Mucosa of stomach (tissue), 1 donor: ENCODE data around the gene HNRNPUL2.
"Not testable (repeated sequence)": the region's sequence is repeated elsewhere in the genome, so short reads cannot be mapped to it uniquely, and the experiment has no call there.

ENCODE experiments used
- H3K27me3 ChIP-seq: one replicate; pipeline ENCODE4 v1.7.0; 2013; ENCODE audit warnings: mild to moderate bottlenecking, low read length; ENCODE audit not compliant: control insufficient read depth, insufficient read depth
- H3K36me3 ChIP-seq: one replicate; pipeline ENCODE4 v1.7.0; 2013; ENCODE audit warnings: low read length; ENCODE audit not compliant: control insufficient read depth, insufficient read depth
- H3K4me1 ChIP-seq: one replicate; pipeline ENCODE4 v1.7.0; 2013; ENCODE audit warnings: mild to moderate bottlenecking, low read length; ENCODE audit not compliant: control insufficient read depth, insufficient read depth
- H3K4me3 ChIP-seq: one replicate; pipeline ENCODE4 v1.7.0; 2013; ENCODE audit warnings: low read length
- H3K9ac ChIP-seq: one replicate; pipeline ENCODE4 v1.7.0; 2013; ENCODE audit warnings: mild to moderate bottlenecking, low read length, moderate library complexity
- H3K9me3 ChIP-seq: one replicate; pipeline ENCODE4 v1.7.0; 2013; ENCODE audit warnings: mild to moderate bottlenecking, low read length, moderate library complexity; ENCODE audit not compliant: control insufficient read depth
- donor health status: Pancreatic carcinoma.

The HNRNPUL2 gene

DNA sequence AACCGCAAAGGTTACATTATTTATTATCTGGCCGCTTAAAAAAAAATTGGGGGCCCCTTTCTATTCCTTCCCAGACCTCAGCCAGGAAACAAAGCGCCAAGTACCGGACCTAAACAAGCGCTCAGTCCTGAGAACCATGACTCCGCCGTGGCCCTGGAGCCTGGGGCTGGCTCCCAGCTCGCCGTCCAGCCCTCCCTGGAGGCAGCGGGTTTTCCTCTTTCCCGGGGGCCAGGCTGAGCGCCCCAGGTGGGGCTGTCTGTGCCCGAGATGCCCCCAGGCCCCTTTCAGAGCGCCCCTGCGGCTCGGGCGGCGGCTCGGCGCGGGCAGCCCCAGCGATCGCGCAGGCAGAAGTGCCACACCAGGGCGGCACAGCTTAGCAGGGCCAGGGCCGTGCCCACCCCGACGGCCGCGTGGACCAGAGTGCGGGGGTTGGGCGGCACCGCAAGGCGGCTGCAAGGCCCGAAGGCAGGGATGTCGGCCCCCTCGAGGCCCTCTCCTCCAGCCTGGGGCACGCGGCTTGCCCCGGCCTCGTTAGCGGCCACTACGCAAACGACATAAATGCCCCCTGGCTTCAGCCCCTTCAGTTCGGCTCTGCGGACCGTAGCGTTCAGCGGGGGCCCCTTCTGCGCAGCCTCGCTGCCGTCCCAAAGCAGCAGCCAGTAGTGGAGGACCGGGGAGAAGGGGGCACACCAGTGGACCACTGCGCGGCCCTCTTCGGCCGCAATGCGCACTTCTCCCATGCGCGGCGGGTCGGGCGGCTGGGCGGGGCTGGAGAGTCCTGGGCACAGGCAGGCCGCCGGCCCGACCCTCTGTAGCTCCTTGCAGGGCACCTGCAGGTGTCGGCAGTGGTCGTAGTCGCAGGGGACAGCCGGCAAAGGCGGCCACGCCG, 39.5 kb downstream of the HNRNPUL2 start:
- Histone ChIP-seq H3K9me3 (no peaks in the 10 kb centered on the region), H3K27me3 (peaks cover 15% of the 10 kb centered on the region), H3K4me3 (no peak overlapping the region), H3K36me3 (no peaks in the 10 kb centered on the region), H3K4me1 (peaks cover 12% of the 10 kb centered on the region), H3K9ac (peak overlapping the region; percentile 23)

DNA sequence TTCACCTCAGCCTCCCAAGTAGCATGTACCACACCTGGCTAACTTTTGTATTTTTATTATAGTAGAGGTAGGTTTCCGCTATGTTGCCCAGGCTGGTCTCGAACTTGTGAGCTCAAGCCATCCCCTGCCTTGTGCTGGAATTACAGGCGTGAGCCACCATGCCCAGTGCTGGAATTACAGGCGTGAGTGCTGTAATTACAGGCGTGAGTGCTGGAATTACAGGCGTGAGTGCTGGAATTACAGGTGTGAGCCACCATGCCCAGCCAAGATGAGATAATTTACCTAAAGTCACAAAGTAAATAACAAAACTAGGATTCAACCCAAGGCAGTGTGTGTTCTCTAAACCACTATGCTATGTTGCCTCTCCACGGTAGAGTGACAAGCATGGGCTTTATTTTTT, 44.7 kb downstream of the HNRNPUL2 start:
- no peaks in the 10 kb centered on the region for H3K9me3 ChIP-seq
- H3K4me1 ChIP-seq = peaks cover 7% of the 10 kb centered on the region
- peaks cover 3% of the 10 kb centered on the region for H3K27me3 ChIP-seq
- no peaks in the 10 kb centered on the region for H3K36me3 ChIP-seq
- no peak overlapping the region for H3K4me3 ChIP-seq
- H3K9ac ChIP-seq = no peak overlapping the region

DNA sequence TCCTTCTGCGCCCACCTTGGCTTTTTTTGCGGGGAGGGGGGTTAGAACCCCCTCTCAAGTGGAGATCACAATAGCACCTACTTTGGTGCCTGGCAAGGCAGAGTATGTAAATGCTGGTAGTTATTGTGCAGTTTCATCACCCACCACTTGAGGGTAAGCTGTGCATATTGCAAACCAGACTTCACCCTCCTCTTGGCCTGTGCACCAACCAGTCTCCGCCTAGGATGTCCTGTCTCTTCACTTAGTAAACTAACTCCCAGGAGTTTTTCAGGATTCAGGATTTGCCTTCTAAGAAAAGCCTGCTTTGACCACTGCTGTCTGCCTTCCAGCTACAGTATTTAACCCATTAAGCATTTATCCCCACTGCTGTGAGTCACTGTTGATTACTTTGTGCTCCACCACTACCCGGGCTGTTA, 46.4 kb downstream of the HNRNPUL2 start:
- Histone ChIP-seq H3K4me1 (peaks cover 7% of the 10 kb centered on the region), H3K9ac (no peak overlapping the region), H3K9me3 (no peaks in the 10 kb centered on the region), H3K27me3 (no peaks in the 10 kb centered on the region), H3K4me3 (no peak overlapping the region), H3K36me3 (no peaks in the 10 kb centered on the region)

DNA sequence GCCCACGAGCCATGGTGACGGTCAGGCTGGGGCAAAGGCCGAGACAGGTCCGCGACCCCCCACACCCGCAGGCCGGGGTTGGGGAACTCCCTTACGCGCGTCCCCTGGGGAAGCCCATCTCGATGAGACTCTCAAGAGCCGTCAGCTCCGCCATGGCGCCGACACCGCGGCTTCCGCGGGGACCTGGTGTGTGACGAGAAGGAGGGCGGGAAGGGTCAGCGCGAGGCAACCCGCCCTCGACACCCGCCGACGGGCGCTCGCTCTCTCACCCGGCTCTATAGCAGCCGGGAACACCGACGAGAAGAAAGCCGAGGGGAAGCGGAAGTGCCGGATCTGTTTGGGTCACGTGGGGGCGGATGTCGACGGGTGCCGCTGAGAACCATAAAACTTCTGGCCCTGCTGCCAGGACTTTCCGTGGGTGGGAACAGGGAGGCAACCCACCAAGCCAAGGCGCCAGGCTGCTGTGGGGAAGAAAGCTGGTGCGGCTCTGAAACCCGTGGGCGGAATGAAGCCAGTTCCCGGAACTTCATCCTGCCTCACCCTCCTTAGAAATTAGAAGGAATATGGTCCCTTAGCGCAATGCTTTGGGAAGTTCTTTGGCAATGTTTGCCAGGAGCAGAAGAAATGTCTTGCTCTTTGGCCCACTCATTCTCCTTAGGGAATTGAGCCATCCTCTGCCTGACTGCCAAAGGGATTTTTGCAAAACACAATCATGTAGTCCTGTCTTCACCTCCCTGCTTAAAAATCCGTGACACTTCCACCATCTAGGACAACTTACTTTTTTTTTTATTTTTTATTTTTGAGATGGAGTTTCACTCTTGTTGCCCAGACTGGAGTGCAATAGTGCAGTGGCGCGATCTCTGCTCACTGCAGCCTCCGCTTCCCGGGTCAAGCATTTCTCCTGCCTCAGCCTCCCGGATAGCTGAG, 48.2 kb downstream of the HNRNPUL2 start, which contains the start of gene UBXN1:
TSS of gene UBXN1 (minus strand) at position 304 of the 927 bp plus-strand sequence. CDS start at position 154, 150 bp downstream.
- Histone ChIP-seq H3K4me3 (peak within 1 kb of the TSS; percentile 84), H3K27me3 (no peaks in the 10 kb centered on the region), H3K9ac (peak within 1 kb of the TSS; percentile 90), H3K4me1 (peaks cover 7% of the 10 kb centered on the region), H3K36me3 (no peaks in the 10 kb centered on the region), H3K9me3 (no peaks in the 10 kb centered on the region)

DNA sequence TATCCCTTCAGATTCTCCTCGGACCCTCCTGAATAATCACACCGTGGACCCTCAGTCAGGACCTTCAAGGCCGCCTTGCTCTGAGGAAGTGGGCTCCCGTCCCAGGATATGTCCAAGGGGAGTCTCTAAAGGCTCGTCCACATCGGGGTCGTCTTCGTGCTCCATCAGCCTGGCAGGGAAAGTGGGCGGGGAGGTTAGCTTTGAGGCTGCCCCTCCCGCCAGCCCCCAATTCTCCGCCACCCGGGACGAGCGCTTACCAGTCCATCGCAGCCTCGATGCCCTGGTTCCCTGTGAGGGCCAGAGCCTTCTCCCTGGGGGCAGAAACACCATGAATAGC, 48.9 kb downstream of the HNRNPUL2 start:
- Histone ChIP-seq H3K4me1 (peaks cover 7% of the 10 kb centered on the region), H3K9me3 (no peaks in the 10 kb centered on the region), H3K9ac (peak overlapping the region; percentile 90), H3K4me3 (peak overlapping the region; percentile 84), H3K27me3 (no peaks in the 10 kb centered on the region), H3K36me3 (no peaks in the 10 kb centered on the region)

DNA sequence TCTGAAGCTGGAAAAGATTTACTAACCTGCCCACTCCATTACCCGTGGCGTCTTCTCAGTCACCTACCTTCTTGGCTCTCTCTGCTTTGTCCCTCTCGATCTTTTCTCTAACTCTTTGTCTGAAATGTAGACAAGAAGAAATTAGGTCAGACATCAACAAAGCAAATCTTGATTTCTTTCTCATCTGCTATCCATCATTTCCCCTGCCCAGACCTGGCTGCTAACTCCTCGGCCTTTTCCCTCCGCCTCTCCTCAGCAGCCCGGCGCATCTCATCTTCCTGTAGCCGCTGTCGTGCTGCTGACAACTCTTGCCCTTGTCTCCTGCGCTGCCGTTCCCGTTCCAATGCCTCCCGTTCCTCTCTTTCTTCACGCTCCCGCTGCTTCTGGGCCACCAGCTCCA, 49.5 kb downstream of the HNRNPUL2 start:
- H3K36me3 ChIP-seq = no peaks in the 10 kb centered on the region

DNA sequence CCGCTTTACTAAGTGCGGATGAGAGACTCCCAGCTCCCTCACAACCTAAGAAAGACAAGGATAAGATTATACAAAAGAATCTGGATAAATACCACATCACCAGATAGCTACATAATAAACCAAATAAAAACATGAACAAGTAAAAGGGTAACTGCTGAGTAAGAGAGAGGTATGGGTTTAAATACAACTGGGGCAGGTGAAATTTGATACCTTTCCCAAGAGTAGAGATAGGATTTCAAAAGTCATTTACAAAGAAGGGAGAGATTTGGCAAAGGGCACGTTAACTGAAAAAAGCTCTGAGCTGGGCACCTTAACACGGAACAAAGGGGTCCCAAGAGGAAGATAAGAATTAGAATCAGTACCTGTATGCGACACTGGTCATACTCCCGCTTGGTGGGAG, 50.1 kb downstream of the HNRNPUL2 start:
- Histone ChIP-seq H3K9me3 (no peaks in the 10 kb centered on the region), H3K4me3 (no peak overlapping the region), H3K36me3 (no peaks in the 10 kb centered on the region), H3K4me1 (peaks cover 17% of the 10 kb centered on the region), H3K9ac (no peak overlapping the region), H3K27me3 (no peaks in the 10 kb centered on the region)

More for the DNA sequence above, 49.5 kb downstream of the HNRNPUL2 start:
- peak overlapping the region; percentile 84 for H3K4me3 ChIP-seq
- no peaks in the 10 kb centered on the region for H3K27me3 ChIP-seq
- peak overlapping the region; percentile 90 for H3K9ac ChIP-seq
- H3K9me3 ChIP-seq = no peaks in the 10 kb centered on the region
- H3K4me1 ChIP-seq = peaks cover 11% of the 10 kb centered on the region

DNA sequence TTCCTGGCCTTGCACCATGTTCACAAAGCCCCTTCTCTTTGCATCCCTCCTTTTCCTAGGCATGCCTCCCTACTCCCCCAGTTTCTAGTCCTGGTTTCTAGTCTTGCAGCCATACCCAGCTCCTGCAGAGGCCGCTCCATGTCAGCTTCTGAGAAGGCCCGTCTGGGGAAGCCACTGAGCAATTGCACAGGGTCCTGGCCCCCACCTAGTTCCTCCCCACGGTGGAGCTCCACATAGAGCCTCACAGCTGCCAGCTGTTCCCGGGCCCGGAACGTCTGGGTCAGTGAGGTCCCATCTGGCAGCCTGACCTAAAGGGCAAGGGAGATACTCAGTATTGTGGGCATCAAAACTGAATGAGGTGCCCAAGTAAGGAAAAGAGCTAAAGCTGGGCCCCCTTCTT, 50.6 kb downstream of the HNRNPUL2 start:
- Histone ChIP-seq H3K9ac (no peak overlapping the region), H3K9me3 (no peaks in the 10 kb centered on the region), H3K4me1 (peaks cover 17% of the 10 kb centered on the region), H3K4me3 (no peak overlapping the region), H3K27me3 (no peaks in the 10 kb centered on the region), H3K36me3 (no peaks in the 10 kb centered on the region)

DNA sequence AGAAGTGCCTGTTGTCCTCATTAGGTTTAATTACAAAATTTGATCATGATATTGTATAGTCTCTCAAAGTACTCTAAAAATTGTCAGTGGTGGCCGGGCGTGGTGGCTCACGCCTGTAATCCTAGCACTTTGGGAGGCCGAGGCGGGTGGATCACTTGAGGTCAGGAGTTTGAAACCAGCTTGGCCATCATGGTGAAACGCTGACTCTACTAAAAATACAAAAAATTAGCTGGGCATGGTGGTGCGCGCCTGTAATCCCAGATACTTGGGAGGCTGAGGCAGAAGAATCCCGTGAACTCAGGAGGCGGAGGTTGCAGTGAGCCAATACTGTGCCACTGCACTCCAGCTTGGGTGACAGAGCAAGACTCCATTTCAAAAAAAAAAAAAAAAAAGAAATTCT, 51.8 kb downstream of the HNRNPUL2 start:
- H3K4me1 ChIP-seq = peaks cover 17% of the 10 kb centered on the region
- H3K4me3 ChIP-seq, H3K36me3 ChIP-seq, H3K27me3 ChIP-seq, H3K9me3 ChIP-seq, H3K9ac ChIP-seq: not testable (repeated sequence)

DNA sequence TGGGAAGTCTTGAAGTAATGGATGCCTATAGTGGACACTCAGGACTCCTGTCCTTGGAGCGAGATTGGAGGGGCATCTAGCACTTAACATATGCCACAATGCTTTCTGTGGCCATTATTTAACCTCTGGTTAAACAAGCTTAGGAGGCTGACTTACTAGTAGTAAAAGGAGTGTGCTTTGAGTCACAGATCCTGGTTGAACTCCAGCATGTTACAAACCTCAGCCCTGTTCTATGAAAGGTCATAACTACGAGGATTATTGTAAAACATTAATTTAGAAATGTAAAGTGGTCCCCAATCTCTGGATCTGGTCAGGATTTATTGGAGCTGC, 54.1 kb downstream of the HNRNPUL2 start:
- no peaks in the 10 kb centered on the region for H3K9me3 ChIP-seq
- no peak overlapping the region for H3K4me3 ChIP-seq
- H3K36me3 ChIP-seq = no peaks in the 10 kb centered on the region
- peak overlapping the region; percentile 94 for H3K9ac ChIP-seq
- no peaks in the 10 kb centered on the region for H3K27me3 ChIP-seq
- peaks cover 29% of the 10 kb centered on the region for H3K4me1 ChIP-seq

DNA sequence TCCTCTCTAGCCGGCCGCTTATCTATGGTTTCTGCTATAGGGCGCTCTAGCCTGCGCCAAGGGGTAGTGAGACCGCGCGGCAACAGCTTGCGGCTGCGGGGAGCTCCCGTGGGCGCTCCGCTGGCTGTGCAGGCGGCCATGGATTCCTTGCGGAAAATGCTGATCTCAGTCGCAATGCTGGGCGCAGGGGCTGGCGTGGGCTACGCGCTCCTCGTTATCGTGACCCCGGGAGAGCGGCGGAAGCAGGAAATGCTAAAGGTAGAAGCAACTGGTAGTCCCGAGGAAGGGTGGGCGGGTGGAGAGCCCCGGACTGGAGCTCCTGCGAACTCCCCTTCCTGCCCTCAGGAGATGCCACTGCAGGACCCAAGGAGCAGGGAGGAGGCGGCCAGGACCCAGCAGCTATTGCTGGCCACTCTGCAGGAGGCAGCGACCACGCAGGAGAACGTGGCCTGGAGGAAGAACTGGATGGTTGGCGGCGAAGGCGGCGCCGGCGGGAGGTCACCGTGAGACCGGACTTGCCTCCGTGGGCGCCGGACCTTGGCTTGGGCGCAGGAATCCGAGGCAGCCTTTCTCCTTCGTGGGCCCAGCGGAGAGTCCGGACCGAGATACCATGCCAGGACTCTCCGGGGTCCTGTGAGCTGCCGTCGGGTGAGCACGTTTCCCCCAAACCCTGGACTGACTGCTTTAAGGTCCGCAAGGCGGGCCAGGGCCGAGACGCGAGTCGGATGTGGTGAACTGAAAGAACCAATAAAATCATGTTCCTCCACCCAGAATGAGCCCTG, 55.5 kb downstream of the HNRNPUL2 start, which contains the start of the genes LBHD1 and UQCC3:
TSS of gene LBHD1 (minus strand) at position 660 of the 782 bp plus-strand sequence. CDS start 2,236 bp downstream, outside the sequence.
TSS of gene UQCC3 (plus strand) at position 66 of the 782 bp plus-strand sequence. CDS start at position 139, 73 bp downstream.
- no peaks in the 10 kb centered on the region for H3K27me3 ChIP-seq
- peak within 1 kb of the TSS; percentile 98 for H3K4me3 ChIP-seq
- peak within 1 kb of the TSS; percentile 94 for H3K9ac ChIP-seq
- peaks cover 34% of the 10 kb centered on the region for H3K4me1 ChIP-seq
- H3K36me3 ChIP-seq = peaks cover 6% of the 10 kb centered on the region
- no peaks in the 10 kb centered on the region for H3K9me3 ChIP-seq
